ENCODE results near the gene WDR47. TPM values are rescaled to one million over a fixed set of nuclear protein-coding genes. Genes with fewer than 3 reads are reported as not detected.

WDR47 gene
- total RNA-seq, 1 experiment from 2014 or later: 9.3 TPM

GRCh38 chr1:109047339-109047738 is 5.4 kb upstream of the WDR47 start (continued):
- no peak for TF ChIP-seq CTCF (IDR thresholded peaks at IDR 0.05 in 2 of 3, conservative IDR thresholded peaks at IDR 0.05 in 1 of 3; ENCODE audit: borderline replicate concordance in 1 of 3, insufficient read depth in 1 of 3, low read depth in 2 of 3, low read length in 2 of 3)
- TF ChIP-seq ATF3 (IDR thresholded peaks at IDR 0.05): no peak
- no peak for TF ChIP-seq YY1 (IDR thresholded peaks at IDR 0.05; ENCODE audit: extremely low read depth, insufficient replicate concordance, low read depth, low read length)
- TF ChIP-seq CEBPB (IDR thresholded peaks at IDR 0.05; ENCODE audit: low read depth): no peak
- no peak for TF ChIP-seq EGR1 (IDR thresholded peaks at IDR 0.05; ENCODE audit: low read depth)
- no peak for TF ChIP-seq JUND (IDR thresholded peaks at IDR 0.05)
- no peak for TF ChIP-seq ZFX (IDR thresholded peaks at IDR 0.05)

GRCh38 chr1:109046671-109047070 is 4.8 kb upstream of the WDR47 start:
- ATAC-seq: no peak
- Histone ChIP-seq H3K9me2 (ENCODE audit: insufficient read depth) (no peaks in the 10 kb centered on the region), H3K27me3 (ENCODE audit: insufficient read depth, low read length) (no peaks in the 10 kb centered on the region), H3K79me2 (ENCODE audit: insufficient read depth, low read length) (no peaks in the 10 kb centered on the region), H3K4me1 (ENCODE audit: control insufficient read depth in 1 of 2, insufficient read depth in 2 of 2, low read length in 2 of 2) (peaks cover 3 to 5% of the 10 kb centered on the region in 2 experiments; a peak in 3 of 4 replicates), H3K9me3 (ENCODE audit: control insufficient read depth in 1 of 2, insufficient read depth in 1 of 2, low read depth in 1 of 2, low read length in 2 of 2) (no peaks in the 10 kb centered on the region), H3K36me3 (ENCODE audit: control insufficient read depth in 1 of 2, insufficient read depth in 2 of 2, low read length in 2 of 2) (no peaks in the 10 kb centered on the region), H3K4me3 (replicated peaks in 1 of 2; ENCODE audit: low read depth in 1 of 2, low read length in 2 of 2) (no peak overlapping the region), H2AFZ (ENCODE audit: low read depth, low read length, poor library complexity, severe bottlenecking) (no peak overlapping the region), H3K9ac (ENCODE audit: low read length) (no peak overlapping the region), H3K4me2 (ENCODE audit: low read length) (no peak overlapping the region), H3K27ac (ENCODE audit: low read depth, low read length) (no peak overlapping the region), H4K20me1 (ENCODE audit: insufficient read depth) (no peaks in the 10 kb centered on the region)
- ChIA-PET POLR2A (no interaction called here), CTCF (no interaction called here), RAD21 (ENCODE audit: low non-redundant PET in 1 of 2, low total read pairs in 2 of 2, uncharacterized antibody in 2 of 2, unreplicated experiment in 2 of 2) (no interaction called here)
- no peak for DNase-seq (ENCODE audit: low read depth, low spot score)
- TF ChIP-seq POLR2AphosphoS5 (IDR thresholded peaks at IDR 0.05; ENCODE audit: low read depth, low read length) (no peak), POLR2A (IDR thresholded peaks at IDR 0.05; ENCODE audit: borderline replicate concordance, extremely low read depth, insufficient read depth, insufficient read length) (no peak), FOSL1 (IDR thresholded peaks at IDR 0.05; ENCODE audit: low read depth) (no peak), EZH2 (IDR thresholded peaks at IDR 0.05) (no peak), ATF3 (IDR thresholded peaks at IDR 0.05) (no peak), ZFX (IDR thresholded peaks at IDR 0.05) (no peak), CTCF (IDR thresholded peaks at IDR 0.05 in 2 of 3, conservative IDR thresholded peaks at IDR 0.05 in 1 of 3; ENCODE audit: borderline replicate concordance in 1 of 3, insufficient read depth in 1 of 3, low read depth in 2 of 3, low read length in 2 of 3) (no peak), SRF (IDR thresholded peaks at IDR 0.05; ENCODE audit: low read depth) (no peak), ELF1 (IDR thresholded peaks at IDR 0.05; ENCODE audit: borderline replicate concordance, low read depth) (no peak), ZNF274 (IDR thresholded peaks at IDR 0.05; ENCODE audit: low read depth, low read length) (no peak), CBX3 (IDR thresholded peaks at IDR 0.05; ENCODE audit: low read depth) (no peak), REST (IDR thresholded peaks at IDR 0.05; ENCODE audit: low read depth) (no peak), YY1 (IDR thresholded peaks at IDR 0.05; ENCODE audit: extremely low read depth, insufficient replicate concordance, low read depth, low read length) (no peak)
- intact Hi-C loops (cut with micrococcal nuclease): no loop called here
- no TSS peak for BruUV-seq (replicated peaks)
